HepG2 (cell line): Measurements from ENCODE around the gene RGS19. TPM values are rescaled to one million over a fixed set of nuclear protein-coding genes. Genes with fewer than 3 reads are reported as not detected.

Experiments
- AFF4 ChIP-seq: sonication (generic); formaldehyde crosslinking; IDR thresholded peaks from 2 replicates; pipeline ENCODE4 v1.4.0; 2020; ENCODE audit warnings: missing genetic modification reagents
- E2F2 ChIP-seq: sonication (generic); formaldehyde crosslinking; IDR thresholded peaks from 2 replicates; pipeline ENCODE4 v1.4.0; 2020; ENCODE audit warnings: missing genetic modification reagents, borderline replicate concordance
- EED ChIP-seq: sonication (generic); formaldehyde crosslinking; IDR thresholded peaks from 2 replicates; pipeline ENCODE4 v1.5.0; 2020; ENCODE audit warnings: mild to moderate bottlenecking, missing genetic modification reagents
- FOXM1 ChIP-seq: sonication (generic); formaldehyde crosslinking; IDR thresholded peaks from 2 replicates; pipeline ENCODE4 v1.5.0; 2020; ENCODE audit warnings: missing genetic modification reagents
- GLMP ChIP-seq: sonication (generic); formaldehyde crosslinking; IDR thresholded peaks from 2 replicates; pipeline ENCODE4 v1.9.0; 2021; ENCODE audit warnings: missing genetic modification reagents, mild to moderate bottlenecking, borderline replicate concordance
- GMEB1 ChIP-seq: sonication (generic); formaldehyde crosslinking; IDR thresholded peaks from 2 replicates; pipeline ENCODE4 v1.5.1; 2020; ENCODE audit warnings: missing genetic modification reagents, mild to moderate bottlenecking, borderline replicate concordance
- IKZF4 ChIP-seq: sonication (generic); formaldehyde crosslinking; IDR thresholded peaks from 2 replicates; pipeline ENCODE4 v1.5.1; 2020; ENCODE audit warnings: borderline replicate concordance, mild to moderate bottlenecking, low read depth, missing genetic modification reagents; ENCODE audit errors: not compliant biosample characterization
- PREB ChIP-seq: sonication (generic); formaldehyde crosslinking; IDR thresholded peaks from 2 replicates; pipeline ENCODE4 v1.4.0; 2020; ENCODE audit warnings: missing genetic modification reagents
- RAD51 ChIP-seq: fragments of 450-650 bp; IDR thresholded peaks from 2 replicates; pipeline ENCODE4 v1.6.1; 2016; ENCODE audit warnings: borderline replicate concordance
- RXRA ChIP-seq: sonication (generic); formaldehyde crosslinking; IDR thresholded peaks from 2 replicates; pipeline ENCODE4 v1.5.1; 2020; ENCODE audit warnings: missing genetic modification reagents
- SOX13 ChIP-seq, 3 experiments: fragments of 450-650 bp in 1 of 3; sonication (generic) in 1 of 3; formaldehyde crosslinking in 1 of 3; IDR thresholded peaks in 2 of 3; conservative IDR thresholded peaks in 1 of 3; 2 replicates each; pipeline versions ENCODE4 v1.5.0 to v1.6.1; 2016 to 2020; ENCODE audit warnings: antibody characterized with exemption in 1 of 3, mild to moderate bottlenecking in 1 of 3, missing compliant biosample characterization in 1 of 3, missing genetic modification reagents in 1 of 3, moderate library complexity in 1 of 3
- U2AF1 ChIP-seq: fragments of 200-400 bp; formaldehyde crosslinking; optimal IDR thresholded peaks from 2 replicates; pipeline ENCODE3; 2017; ENCODE audit warnings: mild to moderate bottlenecking, low read depth, low read length
- ZNF232 ChIP-seq: sonication (generic); formaldehyde crosslinking; IDR thresholded peaks from 2 replicates; pipeline ENCODE4 v1.4.0; 2020; ENCODE audit warnings: missing genetic modification reagents, borderline replicate concordance
- ZNF564 ChIP-seq: sonication (generic); formaldehyde crosslinking; IDR thresholded peaks from 2 replicates; pipeline ENCODE4 v1.8.1; 2023; ENCODE audit warnings: mild to moderate bottlenecking, missing genetic modification reagents
- ZNF576 ChIP-seq: sonication (generic); formaldehyde crosslinking; IDR thresholded peaks from 2 replicates; pipeline ENCODE4 v1.4.0; 2020; ENCODE audit warnings: mild to moderate bottlenecking, missing genetic modification reagents
- ZNF883 ChIP-seq: sonication (generic); formaldehyde crosslinking; IDR thresholded peaks from 2 replicates; pipeline ENCODE4 v1.5.1; 2020; ENCODE audit warnings: mild to moderate bottlenecking, missing genetic modification reagents; ENCODE audit errors: not compliant biosample characterization
- polyA plus RNA-seq, 8 experiments: library from polyadenylated mRNA; depleted of rRNA in 3 of 8; stranded (reverse) in 7 of 8; unstranded in 1 of 8; fragments of >200 nt; fragmentation: Illumina TruSeq in 4 of 8; extraction: Trizol in 4 of 8; gene quantifications; 2 replicates each; pipeline versions ENCODE4 v1.2.1 to v1.2.3, GENCODE V29; 2011 to 2016; ENCODE audit warnings: low read depth in 4 of 8, missing spikeins in 1 of 8, mixed read lengths in 1 of 8; ENCODE audit not compliant: insufficient read depth in 1 of 8
- total RNA-seq, 5 experiments: library from RNA; depleted of rRNA; stranded (reverse); fragments of >200 nt; fragmentation: Illumina TruSeq; extraction: Trizol; gene quantifications; 2 replicates each; pipeline ENCODE4 v1.2.3, GENCODE V29; 2016; ENCODE audit warnings: low read depth in 1 of 5

RGS19 gene
- total and polyA plus RNA-seq, 2 of the 13 experiments (the other 11 are each of a cell fraction or from before 2014, with no cell fraction given) = 10.7 to 11.9 TPM

GRCh38 chr20:64036346-64037198 is 42.7 kb downstream of the RGS19 start (continued):
- TF ChIP-seq U2AF1 = peak; percentile 50
- TF ChIP-seq ZNF232 (CRISPR knock-in tag) = peak; percentile 11; the same call in 1 of the 2 replicates
- TF ChIP-seq ZNF576 (CRISPR knock-in tag) = peak; percentile 82; the same call in 1 of the 2 replicates
- peak; percentile 77 for TF ChIP-seq ZNF564 (CRISPR knock-in tag)
- no peak for TF ChIP-seq FOXM1 (CRISPR knock-in tag)
- TF ChIP-seq RXRA (CRISPR knock-in tag) = no peak; the same call in 1 of the 2 replicates
- TF ChIP-seq PREB (CRISPR knock-in tag) = no peak
- no peak for TF ChIP-seq GLMP (CRISPR knock-in tag)
- TF ChIP-seq EED (CRISPR knock-in tag) = peak; percentile 92; the same call in 1 of the 2 replicates
- no peak; the same call in none of the 2 replicates for TF ChIP-seq AFF4
- peak; percentile 16 for TF ChIP-seq GMEB1 (CRISPR knock-in tag)
- no peak for TF ChIP-seq E2F2 (CRISPR knock-in tag)
- no peak for TF ChIP-seq RAD51
- peak; percentile 25 for TF ChIP-seq ZNF883 (CRISPR knock-in tag)
- no peak for TF ChIP-seq SOX13 (IDR thresholded peaks at IDR 0.05)
- TF ChIP-seq SOX13 (CRISPR knock-in tag; conservative IDR thresholded peaks at IDR 0.05 in 1 of 2, IDR thresholded peaks at IDR 0.05 in 1 of 2) = peak in 1 of 2 experiments; percentile 23; a peak in 2 of 4 replicates
- no peak for TF ChIP-seq IKZF4
